Suprapubic skin (tissue), 4 donors: ENCODE results near the gene EFR3B.

Experiments
- POLR2A ChIP-seq, 2 donors: fragments of 450-650 bp; IDR thresholded peaks; one replicate each; pipeline ENCODE4 v1.6.1; 2017; ENCODE audit warnings: antibody characterized with exemption in 2 of 2, mild to moderate bottlenecking in 2 of 2, moderate library complexity in 2 of 2
- POLR2AphosphoS5 ChIP-seq, 3 donors: sonication (generic); formaldehyde crosslinking; IDR thresholded peaks; one replicate each; pipeline ENCODE4 v1.6.1; 2017; ENCODE audit warnings: antibody characterized with exemption in 3 of 3
- TF ChIP-seq, protein P1 (sequence below), 2 donors: fragments of 200-600 bp in 1 of 2; fragments of 450-650 bp in 1 of 2; sonication (generic) in 1 of 2; IDR thresholded peaks; one replicate each; pipeline ENCODE4 v1.5.1; 2016 to 2019; ENCODE audit warnings: antibody characterized with exemption in 2 of 2, mild to moderate bottlenecking in 1 of 2, moderate library complexity in 1 of 2

DNA sequence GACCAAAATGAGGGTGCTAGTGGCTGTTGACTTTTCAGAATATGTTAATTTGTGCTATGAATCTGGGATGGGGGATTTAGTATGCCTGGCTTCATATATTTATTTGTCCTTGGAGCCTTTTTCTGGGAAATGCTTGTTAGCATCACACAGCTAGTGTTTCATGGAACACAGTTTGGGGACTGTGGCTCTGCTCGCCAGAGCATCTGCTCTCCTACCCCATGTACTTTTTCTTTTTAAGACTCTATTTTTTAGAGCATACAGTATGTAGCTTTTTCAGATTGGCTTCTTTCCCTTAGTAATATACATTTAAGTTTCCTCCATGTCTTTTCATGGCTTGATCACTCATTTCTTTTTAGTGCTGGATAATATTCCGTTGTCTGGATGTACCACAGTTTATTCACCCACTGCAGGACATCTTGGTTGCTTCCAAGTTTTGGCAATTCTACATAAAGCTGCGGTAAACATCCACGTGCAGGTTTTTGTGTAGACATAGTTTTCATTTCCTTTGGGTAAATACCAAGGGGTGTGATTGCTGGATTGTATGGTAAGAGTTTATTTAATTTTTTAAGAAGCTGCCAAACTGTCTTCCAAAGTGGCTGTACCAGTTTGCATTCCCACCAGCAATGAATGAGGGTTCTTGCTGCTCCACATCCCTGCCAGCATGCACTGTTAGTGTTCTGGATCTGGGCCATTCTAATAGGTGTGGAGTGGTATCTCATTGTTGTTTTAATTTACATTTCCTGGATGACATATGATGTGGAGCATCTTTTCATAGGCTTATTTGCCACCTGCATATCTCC, 44.1 kb downstream of the EFR3B start:
- TF ChIP-seq, protein P1, sequence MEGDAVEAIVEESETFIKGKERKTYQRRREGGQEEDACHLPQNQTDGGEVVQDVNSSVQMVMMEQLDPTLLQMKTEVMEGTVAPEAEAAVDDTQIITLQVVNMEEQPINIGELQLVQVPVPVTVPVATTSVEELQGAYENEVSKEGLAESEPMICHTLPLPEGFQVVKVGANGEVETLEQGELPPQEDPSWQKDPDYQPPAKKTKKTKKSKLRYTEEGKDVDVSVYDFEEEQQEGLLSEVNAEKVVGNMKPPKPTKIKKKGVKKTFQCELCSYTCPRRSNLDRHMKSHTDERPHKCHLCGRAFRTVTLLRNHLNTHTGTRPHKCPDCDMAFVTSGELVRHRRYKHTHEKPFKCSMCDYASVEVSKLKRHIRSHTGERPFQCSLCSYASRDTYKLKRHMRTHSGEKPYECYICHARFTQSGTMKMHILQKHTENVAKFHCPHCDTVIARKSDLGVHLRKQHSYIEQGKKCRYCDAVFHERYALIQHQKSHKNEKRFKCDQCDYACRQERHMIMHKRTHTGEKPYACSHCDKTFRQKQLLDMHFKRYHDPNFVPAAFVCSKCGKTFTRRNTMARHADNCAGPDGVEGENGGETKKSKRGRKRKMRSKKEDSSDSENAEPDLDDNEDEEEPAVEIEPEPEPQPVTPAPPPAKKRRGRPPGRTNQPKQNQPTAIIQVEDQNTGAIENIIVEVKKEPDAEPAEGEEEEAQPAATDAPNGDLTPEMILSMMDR (IDR thresholded peaks at IDR 0.05): no peak
- TF ChIP-seq POLR2A (IDR thresholded peaks at IDR 0.05) (no peak), POLR2AphosphoS5 (IDR thresholded peaks at IDR 0.05) (no peak)
